Fibroblast of lung (primary cell): Measurements from ENCODE around the gene MUC4.

Experiments used
- CTCF ChIP-seq, 2 donors: IDR thresholded peaks in 1 of 2; conservative IDR thresholded peaks in 1 of 2; 1 replicate in 1 of 2; 2 replicates in 1 of 2; pipeline ENCODE4 v1.5.1; 2011 to 2012; ENCODE audit warnings: low read length in 2 of 2, control low read depth in 1 of 2, inconsistent platforms in 1 of 2, low read depth in 1 of 2, mild to moderate bottlenecking in 1 of 2
- EZH2 ChIP-seq: IDR thresholded peaks from 2 replicates; pipeline ENCODE4 v1.5.1; 2012; ENCODE audit warnings: low read length, control low read depth, mild to moderate bottlenecking; ENCODE audit errors: missing control alignments

DNA sequence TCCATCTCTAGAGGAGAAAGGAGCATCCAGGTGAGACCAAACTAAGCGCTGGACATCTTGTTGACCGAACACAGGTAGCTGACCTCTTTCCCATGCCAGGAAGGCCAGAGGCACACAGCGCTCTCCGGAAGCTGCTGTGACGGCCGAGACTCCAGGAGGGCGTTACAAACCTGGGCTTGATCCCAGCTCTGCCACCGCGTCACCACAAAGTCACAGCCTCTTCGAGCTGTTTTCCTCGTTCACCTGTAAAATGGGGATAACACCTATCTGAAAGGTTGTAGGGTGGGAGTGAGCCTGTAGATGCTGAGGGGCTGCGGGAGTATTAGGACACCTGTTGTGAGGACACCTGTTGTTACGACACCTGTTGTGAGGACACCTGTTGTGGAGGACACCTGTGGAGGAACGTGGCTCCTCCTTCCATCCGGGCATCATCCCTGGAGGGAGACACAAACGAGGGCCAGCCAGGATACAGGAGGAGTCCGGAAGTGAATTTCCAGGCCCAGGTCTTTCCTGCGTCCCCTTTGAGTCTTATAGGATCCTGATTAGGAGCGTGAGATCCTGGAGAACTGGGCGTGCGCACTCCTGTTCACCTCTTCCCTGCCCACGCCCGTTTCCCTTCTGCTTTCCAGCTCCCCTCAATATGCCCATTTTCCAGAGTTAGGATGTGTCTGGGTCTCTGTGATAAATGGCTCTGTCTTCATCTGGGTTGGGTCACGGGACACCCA is 2.3 kb upstream of the MUC4 start:
- TF ChIP-seq CTCF (conservative IDR thresholded peaks at IDR 0.05 in 1 of 2, IDR thresholded peaks at IDR 0.05 in 1 of 2; ENCODE audit: low read depth in 1 of 2, low read length in 2 of 2) (no peak), EZH2 (no peak)
